CD4-positive, alpha-beta T cell treated with Interleukin-12 subunit alpha and Interleukin-12 subunit beta, for 1 hour (primary cell): Measurements from ENCODE around the gene EPB41.
"Not testable (repeated sequence)": the region's sequence is repeated elsewhere in the genome, so short reads cannot be mapped to it uniquely, and the experiment has no call there.

Experiments used
- DNase-seq: peaks from one replicate; pipeline ENCODE4 v3.0.0-alpha.2; 2020

The EPB41 gene

DNA sequence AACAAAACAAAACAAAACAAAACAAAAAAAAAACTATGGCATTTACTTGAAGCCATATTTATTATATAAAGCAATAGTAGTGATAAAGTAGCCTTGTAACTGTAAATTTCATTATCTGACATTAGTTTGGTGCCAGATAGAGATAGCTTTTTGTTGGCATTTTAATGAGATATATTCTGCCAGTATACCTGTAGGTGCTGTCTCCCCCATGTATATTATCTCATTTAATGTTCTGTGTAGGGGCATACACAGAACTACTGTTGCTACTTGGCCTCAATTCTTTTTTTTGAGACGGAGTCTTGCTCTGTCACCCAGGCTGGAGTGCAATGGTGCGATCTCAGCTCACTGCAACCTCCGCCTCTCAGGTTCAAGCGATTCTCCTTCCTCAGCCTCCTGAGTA is 141.9 kb downstream of the EPB41 start:
- DNase-seq = no peak

DNA sequence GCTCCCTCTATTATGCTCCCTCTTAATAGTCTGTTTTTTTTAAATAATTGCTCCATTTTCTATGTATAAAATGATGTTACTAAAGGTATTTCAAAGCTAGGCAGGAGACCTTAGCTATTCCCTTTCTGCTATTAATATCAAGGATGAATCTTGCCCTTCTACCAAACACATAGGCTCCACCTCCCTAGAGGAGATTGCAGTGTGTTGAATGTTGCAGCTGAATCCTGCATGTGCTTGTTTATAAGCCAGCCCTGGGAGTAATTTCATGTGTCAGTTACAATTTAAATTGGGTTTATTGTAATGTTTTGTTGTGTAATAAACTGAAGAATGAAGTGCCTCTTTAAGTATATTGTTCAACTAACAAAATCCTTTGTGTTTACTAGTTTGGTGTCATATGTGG is 143.3 kb downstream of the EPB41 start:
- no peak for DNase-seq

DNA sequence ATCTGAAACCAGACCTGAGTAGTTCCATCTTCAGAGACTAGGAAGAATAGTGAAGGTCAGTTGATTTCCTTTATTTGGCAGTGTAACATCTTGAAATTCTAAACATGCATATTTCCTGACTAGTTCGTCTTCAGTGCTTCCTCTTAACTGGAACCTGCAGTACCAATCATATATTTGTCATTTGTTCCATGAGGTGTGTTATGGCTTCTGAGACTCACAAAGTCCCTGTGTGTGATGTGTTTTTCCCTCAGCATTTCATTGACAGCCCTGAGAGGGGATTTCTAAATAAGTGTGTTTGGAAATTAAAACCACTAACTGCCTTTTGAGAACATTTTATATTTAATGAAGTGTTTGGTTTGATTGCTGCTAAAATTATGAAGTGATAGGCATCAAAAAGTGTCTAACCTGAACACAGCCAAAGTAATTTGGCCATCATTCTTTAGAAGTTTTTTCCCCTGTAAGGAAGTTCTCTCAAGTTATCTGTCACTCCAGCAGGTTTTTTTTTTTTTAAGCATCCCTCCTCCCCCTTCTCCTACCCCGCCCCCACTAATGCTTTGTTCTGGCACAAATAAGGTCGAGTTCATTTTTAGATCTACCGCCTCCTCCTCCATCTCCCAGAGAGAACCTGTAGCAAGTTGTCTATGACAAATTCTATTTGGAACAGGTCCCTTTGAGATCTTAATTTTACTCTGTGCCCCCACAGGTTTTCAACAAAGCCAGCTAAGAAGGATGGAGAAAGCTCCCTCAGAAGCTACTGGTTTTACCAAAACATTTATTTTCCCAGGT is 148.0 kb downstream of the EPB41 start:
- DNase-seq = no peak

DNA sequence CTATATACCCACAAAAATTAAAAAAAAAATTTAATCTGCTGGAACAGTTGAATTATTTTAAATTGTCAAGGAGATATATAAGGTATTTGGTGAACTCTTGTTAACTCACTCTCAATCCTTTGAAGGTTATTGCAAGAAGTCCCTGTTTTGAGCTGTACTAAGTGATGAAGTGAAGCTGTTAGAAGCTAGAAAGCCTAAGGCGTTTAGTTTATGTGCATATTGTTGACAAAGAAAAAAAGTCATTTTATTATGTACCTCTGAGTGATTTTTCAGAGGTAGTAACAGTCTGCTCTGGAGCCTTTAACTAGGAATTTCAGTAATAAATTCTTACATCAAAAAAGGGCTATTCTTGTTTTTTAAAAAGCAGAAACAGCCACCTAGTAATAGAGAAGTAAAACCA is 149.7 kb downstream of the EPB41 start:
- DNase-seq = no peak

DNA sequence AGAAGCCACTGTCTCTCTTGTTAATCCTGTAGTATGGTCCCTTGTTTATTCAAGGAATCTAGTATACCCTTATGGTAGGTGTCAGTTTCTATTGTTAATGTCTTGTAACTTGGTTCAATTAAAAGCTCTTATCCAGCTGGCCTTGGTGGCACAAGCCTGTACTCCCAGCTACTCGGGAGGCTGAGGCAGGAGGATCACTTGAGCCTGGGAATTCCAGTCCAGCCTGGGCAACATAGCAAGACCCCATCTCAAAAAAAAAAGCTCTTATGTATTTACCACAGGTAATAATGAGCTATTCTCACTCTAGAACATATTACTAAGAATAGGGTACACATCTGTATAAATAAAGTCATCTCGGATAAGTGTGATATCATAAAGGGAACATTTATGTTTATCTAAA is 162.8 kb downstream of the EPB41 start:
- no peak for DNase-seq

DNA sequence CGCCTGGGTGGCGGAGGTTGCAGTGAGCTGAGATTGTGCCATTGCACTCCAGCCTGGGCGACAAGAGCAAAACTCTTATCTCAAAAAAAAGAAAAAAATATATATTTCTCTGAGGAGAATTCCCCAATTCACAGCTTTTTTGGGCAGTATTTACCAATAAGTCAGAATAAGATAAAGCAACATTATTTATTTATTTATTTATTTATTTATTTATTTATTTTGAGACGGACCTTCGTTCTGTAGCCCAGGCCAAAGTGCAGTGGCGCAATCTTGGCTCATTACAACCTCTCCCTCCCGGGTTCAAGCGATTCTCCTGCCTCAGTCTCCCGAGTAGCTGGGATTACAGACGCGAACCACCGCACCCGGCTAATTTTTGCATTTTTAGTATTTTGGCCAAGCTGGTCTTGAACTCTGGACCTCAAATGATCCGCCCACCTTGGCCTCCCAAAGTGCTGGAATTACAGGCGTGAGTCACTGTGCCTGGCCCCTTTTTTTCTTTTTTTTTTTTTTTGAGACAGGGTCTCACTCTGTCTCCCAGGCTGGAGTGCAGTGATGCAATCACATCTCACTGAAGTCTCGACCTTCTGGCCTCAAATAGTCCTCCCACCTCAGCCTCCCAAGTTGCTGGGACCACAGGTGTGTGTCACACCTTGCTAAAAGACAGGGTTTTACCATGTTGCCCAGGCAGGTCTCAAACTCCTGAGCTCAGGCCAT is 165.7 kb downstream of the EPB41 start:
- DNase-seq = not testable (repeated sequence)

DNA sequence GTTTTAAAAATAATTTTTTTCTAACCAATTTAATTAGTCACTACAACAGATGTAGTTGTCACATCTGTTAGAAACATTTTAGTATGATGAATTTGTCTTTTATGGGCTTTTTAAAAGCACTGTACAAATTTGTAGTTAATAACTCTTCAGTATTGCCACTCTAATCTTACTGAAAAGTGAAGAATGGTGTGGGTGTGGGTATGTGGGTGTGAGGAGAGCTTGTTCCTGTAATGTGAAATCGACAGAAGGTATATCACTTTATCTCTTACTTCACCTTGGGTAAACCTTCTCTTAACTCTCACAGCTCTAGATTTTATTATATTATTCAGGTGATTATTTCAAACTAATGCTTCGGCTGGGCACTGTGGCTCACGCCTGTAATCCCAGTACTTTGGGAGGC is 166.8 kb downstream of the EPB41 start:
- DNase-seq = no peak

DNA sequence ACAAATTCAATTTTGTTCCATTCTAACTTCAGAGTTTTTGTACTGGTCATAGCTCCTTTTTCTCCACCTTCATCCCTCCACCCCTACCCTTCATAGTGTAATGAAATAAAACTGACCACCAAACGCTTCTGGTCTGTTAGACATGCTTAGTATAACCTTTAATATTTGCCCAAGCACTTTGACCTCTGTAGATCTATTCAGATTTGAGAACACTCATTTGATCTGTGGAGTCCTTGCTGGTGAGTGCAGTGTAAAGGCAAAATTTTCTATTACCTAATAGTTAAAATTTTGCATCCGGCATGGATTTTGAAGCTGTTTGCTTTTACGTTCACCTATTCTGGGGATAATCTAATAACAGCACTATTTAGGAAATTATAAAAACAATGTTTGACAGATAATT is 168.2 kb downstream of the EPB41 start:
- no peak for DNase-seq

DNA sequence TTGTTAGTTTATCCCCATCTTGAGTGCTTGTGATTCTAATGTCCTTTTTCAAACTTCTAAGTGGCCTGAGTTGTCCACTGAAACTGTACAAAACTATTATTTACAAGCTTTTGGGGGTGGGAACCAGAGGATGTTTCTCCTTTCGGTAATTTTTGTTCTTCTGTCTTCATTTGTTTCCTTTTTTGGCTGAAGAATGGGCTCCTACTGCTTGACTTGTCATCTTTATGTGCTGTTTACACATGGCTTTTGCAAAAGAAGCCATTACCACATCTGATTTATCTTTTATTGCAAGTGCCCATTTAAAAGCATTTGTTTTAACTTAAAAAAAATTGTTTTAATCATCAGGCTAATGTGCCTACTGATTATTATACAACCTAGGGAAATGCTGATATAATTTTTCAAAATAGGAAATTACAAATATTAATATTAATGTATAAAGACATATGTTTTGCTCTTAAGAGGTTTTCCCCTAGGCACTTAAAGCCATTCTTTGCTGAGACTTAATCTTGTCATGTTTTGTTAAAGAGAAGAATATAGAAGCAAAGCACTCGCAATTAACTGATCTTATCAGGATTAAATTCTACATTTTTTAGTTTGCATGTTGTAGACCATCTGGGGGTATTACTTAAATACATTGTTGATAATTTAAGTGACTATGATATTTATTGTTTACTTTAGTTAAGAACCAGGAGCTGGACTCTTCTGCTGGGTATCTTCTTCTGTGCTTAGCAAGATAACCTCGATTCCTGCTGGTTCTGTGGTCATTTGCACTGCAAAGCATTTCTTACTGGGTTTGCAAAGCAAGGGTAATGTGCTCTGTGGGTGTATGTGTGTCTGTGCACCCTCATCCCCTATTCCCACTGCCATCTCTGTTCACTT is 169.2 kb downstream of the EPB41 start:
- DNase-seq = no peak

DNA sequence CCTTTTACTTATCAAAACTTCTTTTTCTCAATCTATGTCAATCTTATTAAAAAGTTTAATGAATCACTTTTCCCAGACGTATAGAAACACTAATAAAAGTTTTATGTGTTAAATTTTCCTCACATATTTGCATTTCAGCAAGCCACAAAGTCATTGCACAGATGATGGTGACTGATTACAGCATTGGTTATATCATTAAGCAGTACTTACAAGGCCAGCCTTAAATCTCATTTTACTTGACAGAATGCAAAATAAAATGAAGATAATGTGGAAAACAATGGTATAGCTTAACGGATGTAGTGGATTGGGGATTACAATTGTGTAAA is 169.8 kb downstream of the EPB41 start:
- no peak for DNase-seq

DNA sequence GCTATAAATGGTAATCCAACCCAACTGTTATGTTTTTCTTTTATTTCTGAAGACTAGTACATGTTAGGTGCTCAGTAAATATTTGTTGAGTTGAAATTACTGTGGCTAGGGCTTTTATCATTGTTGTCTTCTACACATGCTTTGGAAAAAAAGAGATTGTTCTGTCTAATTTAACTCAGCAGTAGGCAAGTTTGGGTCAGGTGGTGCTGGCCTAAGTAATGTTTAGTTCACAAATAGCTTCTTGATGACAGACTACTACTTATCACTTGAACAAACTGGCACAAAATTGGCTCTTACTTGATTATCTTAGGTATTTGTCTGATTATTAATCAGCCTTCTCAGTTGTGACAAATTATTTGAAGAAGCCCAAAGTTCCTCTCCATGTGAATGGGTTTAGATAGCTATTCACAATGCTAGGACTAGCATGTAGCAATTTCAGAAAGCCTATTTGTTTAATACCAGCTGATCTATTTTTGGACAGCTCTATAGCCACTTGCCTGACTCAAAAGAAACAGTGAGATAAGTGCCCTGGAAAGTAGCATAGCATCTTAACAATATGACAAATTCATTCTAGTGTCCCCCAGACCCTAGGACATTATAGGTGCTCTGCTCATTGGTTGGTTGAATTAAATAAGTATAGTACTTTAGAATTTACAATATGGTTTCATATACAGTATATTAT is 176.7 kb downstream of the EPB41 start:
- no peak for DNase-seq

DNA sequence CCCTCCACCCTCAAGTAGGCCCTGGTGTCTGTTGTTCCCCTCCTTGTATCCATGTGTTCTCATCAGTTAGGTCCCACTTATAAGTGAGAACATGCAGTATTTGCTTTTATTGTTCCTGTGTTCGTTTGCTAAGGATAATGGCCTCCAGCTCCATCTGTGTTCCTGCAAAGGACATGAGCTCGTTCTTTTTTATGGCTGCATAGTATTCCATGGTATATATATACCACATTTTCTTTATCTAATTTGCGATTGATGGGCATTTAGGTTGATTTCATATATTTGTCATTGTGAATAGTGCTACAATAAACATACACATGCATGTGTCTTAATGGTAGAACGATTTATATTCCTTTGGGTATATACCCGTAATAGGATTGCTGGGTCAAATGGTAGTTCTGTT is 178.3 kb downstream of the EPB41 start:
- DNase-seq = not testable (repeated sequence)

DNA sequence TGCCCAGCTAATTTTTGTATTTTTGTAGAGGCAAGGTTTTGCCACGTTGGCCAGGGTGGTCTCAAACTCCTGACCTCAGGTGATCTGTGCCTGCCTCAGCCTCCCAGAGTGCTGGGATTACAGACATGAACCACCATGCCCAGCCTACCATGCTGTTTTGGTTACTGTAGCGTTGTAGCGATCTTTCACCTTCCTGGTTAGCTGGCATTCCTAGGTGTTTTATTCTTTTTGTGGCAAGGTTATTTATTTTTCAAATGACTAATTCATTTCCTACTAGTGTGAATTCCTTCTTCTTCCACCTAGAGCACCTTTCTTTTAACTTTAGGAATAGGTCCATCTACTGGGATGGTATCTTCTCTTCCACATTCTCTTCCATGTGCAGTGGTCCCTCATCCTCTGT is 180.1 kb downstream of the EPB41 start:
- no peak for DNase-seq

DNA sequence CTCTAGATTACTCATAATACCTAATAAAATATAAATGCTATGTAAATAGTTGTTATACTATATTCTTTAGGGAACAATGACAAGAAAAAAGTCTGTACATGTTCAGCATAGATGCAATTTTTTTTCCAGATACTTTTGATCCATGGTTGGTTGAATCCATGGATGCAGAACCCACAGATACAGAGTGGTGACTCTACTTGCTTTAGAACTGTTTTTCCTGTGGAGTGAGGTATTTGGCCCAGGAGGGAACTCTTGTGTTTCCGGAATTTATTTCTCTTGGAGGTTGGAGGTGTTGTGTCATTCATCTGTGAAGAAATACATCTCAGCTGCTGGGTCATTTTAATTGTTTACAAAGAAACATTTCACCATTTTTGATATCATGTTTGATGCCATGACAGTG is 180.6 kb downstream of the EPB41 start:
- no peak for DNase-seq

DNA sequence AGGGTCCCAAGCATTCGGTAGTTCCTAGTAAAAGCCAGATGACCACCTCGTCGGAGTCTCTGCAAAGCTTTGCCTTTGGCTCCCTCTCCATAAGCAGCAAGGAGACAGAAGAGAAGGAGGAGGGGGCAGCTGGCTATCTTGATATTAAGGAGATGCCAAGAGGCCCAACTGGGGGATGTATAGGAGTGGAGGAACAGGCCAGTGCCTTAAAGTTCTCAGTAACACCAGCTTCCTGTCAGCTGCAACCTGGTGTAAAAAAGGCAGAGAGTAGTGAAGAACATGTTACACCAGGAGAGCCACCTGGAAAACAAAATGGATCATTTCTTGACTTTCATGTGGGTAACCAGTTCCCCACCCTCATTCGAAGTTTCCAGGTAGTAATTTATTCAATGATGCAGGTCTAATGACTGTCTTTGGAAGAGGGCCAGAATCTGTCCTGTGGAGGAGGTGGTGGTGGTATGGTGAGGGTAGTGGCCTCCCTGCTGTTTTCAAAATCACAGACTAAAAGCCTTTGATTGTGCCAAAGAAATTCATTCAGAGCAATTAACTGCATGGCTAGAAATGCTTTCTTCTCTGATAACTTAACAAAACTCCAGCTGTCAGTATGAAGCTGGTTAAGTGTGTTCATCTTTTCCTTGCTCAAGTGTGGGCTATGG is 182.0 kb downstream of the EPB41 start:
- no peak for DNase-seq

DNA sequence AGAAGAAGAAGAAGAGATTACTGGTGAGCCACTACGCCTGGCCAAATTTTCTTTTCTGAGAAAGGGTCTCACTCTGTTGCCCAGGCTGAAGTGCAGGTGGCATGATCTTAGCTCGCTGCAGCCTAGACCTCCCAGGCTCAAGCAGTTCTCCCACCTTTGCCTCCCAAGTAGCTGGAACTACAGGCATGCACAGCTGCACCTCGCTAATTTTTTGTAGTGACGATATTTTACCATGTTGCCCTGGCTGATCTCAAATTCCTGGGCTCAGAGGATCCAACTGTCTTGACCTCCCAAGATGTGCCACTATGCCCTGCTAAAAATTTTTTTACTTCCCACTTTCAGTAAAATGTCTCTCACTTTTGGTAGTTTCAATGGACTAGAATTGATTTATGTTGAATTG is 184.9 kb downstream of the EPB41 start:
- DNase-seq = no peak

DNA sequence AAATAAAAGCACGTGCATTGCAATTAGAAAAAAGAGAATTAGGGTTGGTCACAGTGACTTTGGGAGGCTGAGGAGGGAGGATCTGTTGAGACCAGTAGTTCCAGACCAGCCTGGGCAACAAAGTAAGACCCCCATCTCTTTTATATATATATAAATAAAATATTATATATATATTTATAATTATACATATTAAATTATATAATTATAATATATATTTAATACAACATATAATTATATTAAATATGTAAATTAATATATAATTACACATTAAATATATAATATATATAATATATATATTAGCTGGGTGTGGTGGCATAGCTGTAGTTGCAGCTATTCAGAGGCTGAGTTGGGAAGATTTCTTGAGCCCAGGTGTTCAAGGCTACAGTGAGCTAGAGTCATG is 186.1 kb downstream of the EPB41 start:
- DNase-seq = no peak

DNA sequence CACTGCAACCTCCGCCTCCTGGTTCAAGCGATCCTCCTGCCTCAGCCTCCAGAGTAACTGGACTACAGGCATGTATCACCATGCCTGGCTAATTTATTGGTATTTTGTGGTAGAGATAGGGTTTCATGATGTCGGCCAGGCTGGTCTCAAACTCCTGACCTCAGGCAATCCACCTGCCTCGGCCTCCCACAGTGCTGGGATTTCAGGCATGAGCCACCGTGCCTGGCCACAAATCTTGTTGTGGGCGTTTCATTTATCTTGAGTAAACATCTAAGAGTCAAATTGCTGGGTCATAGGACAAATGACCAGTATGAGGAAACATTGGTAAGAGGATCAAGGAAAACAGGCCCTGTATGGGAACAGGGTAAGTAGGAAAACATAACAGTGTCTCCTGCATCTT is 191.5 kb downstream of the EPB41 start:
- no peak for DNase-seq

DNA sequence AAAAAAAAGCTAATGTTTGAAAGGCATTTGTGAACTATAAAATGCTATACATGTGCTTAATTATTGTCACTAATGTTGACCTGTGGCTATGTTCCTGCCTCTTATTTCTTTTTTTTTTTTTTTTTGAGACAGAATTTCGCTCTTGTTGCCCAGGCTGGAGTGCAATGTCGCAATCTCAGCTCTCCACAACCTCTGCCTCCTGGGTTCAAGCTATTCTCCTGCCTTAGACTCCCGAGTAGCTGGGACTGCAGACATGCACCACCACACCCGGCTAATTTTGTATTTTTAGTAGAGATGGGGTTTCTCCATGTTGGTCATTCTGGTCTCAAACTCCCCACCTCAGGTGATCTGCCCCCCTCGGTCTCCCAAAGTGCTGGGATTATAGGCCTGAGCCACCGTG is 193.7 kb downstream of the EPB41 start:
- not testable (repeated sequence) for DNase-seq

DNA sequence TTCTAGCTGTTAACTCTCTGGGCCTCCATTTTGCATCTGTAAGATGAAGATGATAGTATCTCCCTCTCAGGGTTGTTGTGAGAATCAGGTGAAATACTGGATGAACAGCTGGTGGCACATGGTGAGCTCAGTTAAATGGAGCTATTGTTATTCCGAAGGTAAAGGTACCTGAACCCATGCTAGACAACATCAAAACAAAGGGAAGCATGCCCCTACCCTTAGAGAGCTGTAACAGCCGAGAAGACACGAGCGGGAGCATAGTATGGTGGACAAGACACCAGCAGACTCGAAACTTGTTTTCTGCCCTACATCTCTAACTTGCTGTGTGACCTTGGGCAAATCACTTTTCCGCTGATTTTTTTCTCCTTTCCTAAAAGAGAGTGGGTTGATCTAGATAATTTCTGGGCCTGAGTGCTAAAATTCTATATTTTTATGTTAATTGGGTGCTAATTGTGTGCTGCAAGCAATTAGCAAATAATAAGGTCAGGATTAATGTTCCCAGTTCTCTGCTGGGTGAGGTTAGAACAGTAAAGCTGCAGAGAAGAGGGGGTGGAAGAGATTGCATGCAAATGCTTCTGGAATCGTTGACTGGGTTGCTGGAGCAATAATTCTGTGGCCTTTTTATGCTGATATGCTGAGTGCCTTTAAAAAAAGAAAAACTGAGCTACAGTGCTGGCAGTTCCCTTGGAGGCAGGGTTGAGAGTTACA is 198.5 kb downstream of the EPB41 start:
- no peak for DNase-seq

DNA sequence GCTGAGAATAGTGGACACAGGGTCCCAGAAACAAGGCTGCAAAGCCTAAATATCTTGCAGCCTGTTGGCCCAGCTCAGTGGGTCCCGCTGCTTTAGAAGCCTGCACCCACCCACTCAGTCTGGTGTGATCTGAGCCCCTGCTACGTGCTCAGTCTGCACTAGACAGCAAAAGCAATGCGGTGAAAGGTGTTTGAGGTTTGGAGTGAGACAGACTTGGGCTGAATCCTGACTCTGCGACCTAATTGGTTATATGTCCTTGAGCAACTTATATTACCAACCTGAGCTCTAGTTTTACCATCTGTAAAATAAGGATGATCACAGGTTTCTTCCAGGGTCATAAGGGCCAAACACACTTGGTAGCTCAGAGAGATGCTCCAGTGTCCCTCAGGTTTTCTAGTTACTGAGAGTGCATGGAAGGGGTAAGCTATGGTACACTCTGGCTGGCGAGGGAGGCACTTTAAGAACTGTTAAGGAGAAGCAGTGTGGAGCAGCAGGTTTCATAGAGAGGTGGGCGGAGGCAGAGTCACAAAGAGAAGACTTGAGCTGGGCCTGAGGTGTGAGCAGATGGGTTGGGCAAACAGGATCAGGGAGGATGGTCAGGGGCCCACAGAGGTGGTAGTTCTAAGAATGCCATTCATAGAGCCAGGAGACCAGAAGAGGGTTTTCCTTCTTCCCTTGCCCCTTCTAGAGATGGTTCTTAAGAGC is 199.2 kb downstream of the EPB41 start:
- DNase-seq = no peak
